Prostate gland (tissue), 2 donors: Measurements from ENCODE around the gene GAMT. TPM values are rescaled to one million over a fixed set of nuclear protein-coding genes. Genes with fewer than 3 reads are reported as not detected.

Experiments used
- DNase-seq: peaks from one replicate; pipeline ENCODE4 v3.0.0-alpha.2; 2019; ENCODE audit warnings: low spot score
- H3K27ac ChIP-seq, 2 donors: fragments of 200-600 bp; sonication (generic); 2 replicates each; pipeline ENCODE4 v1.5.1; 2017 to 2019
- H3K27me3 ChIP-seq: fragments of 200-600 bp; sonication (generic); replicated peaks from 2 replicates; pipeline ENCODE4 v1.5.1; 2019; ENCODE audit not compliant: insufficient read depth
- H3K36me3 ChIP-seq, 2 donors: fragments of 200-600 bp; sonication (generic); 1 replicate in 1 of 2; 2 replicates in 1 of 2; pipeline versions ENCODE4 v1.5.1 to v1.8.1; 2017 to 2019
- H3K4me1 ChIP-seq: fragments of 200-600 bp; sonication (generic); replicated peaks from 2 replicates; pipeline ENCODE4 v1.5.1; 2019
- H3K4me3 ChIP-seq, 2 donors: fragments of 200-600 bp; sonication (generic); 2 replicates each; pipeline ENCODE4 v1.5.1; 2017 to 2019
- H3K9me3 ChIP-seq: fragments of 200-600 bp; sonication (generic); 2 replicates; pipeline ENCODE4 v1.5.1; 2017
- POLR2A ChIP-seq: fragments of 450-650 bp; IDR thresholded peaks from one replicate; pipeline ENCODE4 v1.6.1; 2016; ENCODE audit warnings: antibody characterized with exemption, mild to moderate bottlenecking
- POLR2AphosphoS5 ChIP-seq: sonication (generic); formaldehyde crosslinking; IDR thresholded peaks from one replicate; pipeline ENCODE4 v1.6.1; 2017; ENCODE audit warnings: antibody characterized with exemption
- WGBS: methylation state at CpG from one replicate; pipeline ENCODE4 v1.1.5; 2018; 5-methylcytosine and 5-hydroxymethylcytosine counted together
- intact Hi-C: fragments of 100-400 bp; cut with DNase I; formaldehyde crosslinking; loops from one replicate; pipeline ENCODE4 v1.14.2; 2022
- total RNA-seq, 2 donors: library from RNA; depleted of rRNA; stranded (reverse); fragments of >200 nt; gene quantifications; one replicate each; pipeline ENCODE4 v1.1.0, GENCODE V29; 2016
- TF ChIP-seq, protein P1 (sequence below), 4 experiments: fragments of 200-600 bp in 2 of 4; fragments of 450-650 bp in 2 of 4; sonication (generic) in 2 of 4; IDR thresholded peaks; 1 replicate in 3 of 4; 2 replicates in 1 of 4; pipeline ENCODE4 v1.5.1; 2016 to 2019; ENCODE audit warnings: antibody characterized with exemption in 4 of 4, mild to moderate bottlenecking in 2 of 4, moderate library complexity in 2 of 4

Gene GAMT
- total RNA-seq, 2 donors from 2014 or later = 100 to 183 TPM

DNA sequence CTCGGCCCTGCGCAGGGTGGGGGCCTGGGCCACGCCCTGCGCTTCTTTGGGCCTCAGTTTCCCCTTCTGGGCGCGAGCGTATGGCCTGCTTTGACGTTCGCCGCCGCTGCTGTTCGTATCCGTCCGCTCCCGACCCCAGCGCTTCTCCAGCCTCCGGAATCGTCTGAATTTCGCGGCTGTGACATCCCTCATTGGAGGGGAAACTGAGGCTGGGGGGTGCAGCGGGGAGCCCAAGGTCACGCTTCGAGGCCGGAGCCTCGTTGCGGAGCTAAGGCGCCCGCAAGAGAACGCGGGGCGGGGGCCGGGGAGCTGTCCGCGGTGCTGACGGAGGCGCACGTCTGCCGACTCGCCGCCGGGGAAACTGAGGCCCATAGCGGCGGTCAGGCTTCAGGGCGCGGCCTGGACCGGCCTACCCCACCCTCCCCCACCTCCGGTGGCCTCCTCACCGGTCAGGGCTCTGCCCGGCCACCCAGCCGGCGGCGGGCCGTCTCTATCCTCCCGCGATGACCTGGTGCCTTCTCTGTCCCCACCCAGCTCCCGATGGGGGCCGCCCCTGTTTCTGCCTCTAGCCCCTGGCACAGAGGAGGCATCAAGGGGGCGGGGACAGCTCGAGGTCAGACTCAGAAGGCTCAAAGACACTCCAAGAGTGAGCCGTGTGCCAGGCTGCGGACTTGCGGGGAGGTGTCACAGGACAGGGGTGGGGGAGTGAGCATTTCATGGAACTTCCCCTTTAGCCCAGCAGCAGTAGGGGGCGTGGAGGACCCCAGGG lies 45.6 kb upstream of the GAMT start:
- 3% methylated on average over 58 of the region's 63 CpGs for WGBS
- H3K9me3 ChIP-seq = no peaks in the 10 kb centered on the region
- intact Hi-C loops = no loop called here
- no peak for DNase-seq
- peak overlapping the region in 1 of 2 donors; percentile 33 for H3K4me3 ChIP-seq
- TF ChIP-seq POLR2AphosphoS5 = no peak
- TF ChIP-seq, protein P1, sequence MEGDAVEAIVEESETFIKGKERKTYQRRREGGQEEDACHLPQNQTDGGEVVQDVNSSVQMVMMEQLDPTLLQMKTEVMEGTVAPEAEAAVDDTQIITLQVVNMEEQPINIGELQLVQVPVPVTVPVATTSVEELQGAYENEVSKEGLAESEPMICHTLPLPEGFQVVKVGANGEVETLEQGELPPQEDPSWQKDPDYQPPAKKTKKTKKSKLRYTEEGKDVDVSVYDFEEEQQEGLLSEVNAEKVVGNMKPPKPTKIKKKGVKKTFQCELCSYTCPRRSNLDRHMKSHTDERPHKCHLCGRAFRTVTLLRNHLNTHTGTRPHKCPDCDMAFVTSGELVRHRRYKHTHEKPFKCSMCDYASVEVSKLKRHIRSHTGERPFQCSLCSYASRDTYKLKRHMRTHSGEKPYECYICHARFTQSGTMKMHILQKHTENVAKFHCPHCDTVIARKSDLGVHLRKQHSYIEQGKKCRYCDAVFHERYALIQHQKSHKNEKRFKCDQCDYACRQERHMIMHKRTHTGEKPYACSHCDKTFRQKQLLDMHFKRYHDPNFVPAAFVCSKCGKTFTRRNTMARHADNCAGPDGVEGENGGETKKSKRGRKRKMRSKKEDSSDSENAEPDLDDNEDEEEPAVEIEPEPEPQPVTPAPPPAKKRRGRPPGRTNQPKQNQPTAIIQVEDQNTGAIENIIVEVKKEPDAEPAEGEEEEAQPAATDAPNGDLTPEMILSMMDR (IDR thresholded peaks at IDR 0.05) = no peak
- no peak for TF ChIP-seq POLR2A
- H3K27ac ChIP-seq = no peak overlapping the region
- peaks cover 5% of the 10 kb centered on the region for H3K4me1 ChIP-seq
- peaks cover 44% of the 10 kb centered on the region for H3K27me3 ChIP-seq
- H3K36me3 ChIP-seq = no peaks in the 10 kb centered on the region

GRCh38 chr19:1445932-1446712 lies 44.8 kb upstream of the GAMT start:
- Histone ChIP-seq H3K27ac (no peak overlapping the region), H3K9me3 (no peaks in the 10 kb centered on the region), H3K27me3 (peaks cover 37% of the 10 kb centered on the region), H3K4me3 (peak overlapping the region; percentile 6 to 33), H3K4me1 (peaks cover 5% of the 10 kb centered on the region), H3K36me3 (no peaks in the 10 kb centered on the region)
- 3% methylated on average over 77 of the region's 99 CpGs for WGBS
- DNase-seq = no peak
- no peak for TF ChIP-seq POLR2A
- intact Hi-C loops = no loop called here

- TF ChIP-seq, protein P1 (IDR thresholded peaks at IDR 0.05) = peak; percentile 63 to 90 (median 82)
- no peak for TF ChIP-seq POLR2A
- Histone ChIP-seq H3K27ac (no peak overlapping the region), H3K9me3 (no peaks in the 10 kb centered on the region), H3K4me3 (peak overlapping the region; percentile 6 to 33), H3K36me3 (peaks cover 4 to 8% of the 10 kb centered on the region in 2 donors), H3K4me1 (peaks cover 6% of the 10 kb centered on the region), H3K27me3 (peaks cover 31% of the 10 kb centered on the region)
- intact Hi-C loops = no loop called here
- DNase-seq = peak; percentile 37
- 2% methylated on average over 69 of the region's 70 CpGs for WGBS
Observed at GRCh38 chr19:1445185-1445931, 44.0 kb upstream of the GAMT start.

- 80% methylated on average over 25 of the region's 25 CpGs for WGBS
- Histone ChIP-seq H3K4me3 (no peak overlapping the region), H3K9me3 (no peaks in the 10 kb centered on the region), H3K27me3 (peaks cover 11% of the 10 kb centered on the region), H3K27ac (no peak overlapping the region), H3K4me1 (peaks cover 19% of the 10 kb centered on the region), H3K36me3 (peaks cover 4 to 13% of the 10 kb centered on the region in 2 donors)
- TF ChIP-seq POLR2AphosphoS5 (no peak), POLR2A (no peak)
- TF ChIP-seq, protein P1 (IDR thresholded peaks at IDR 0.05) = no peak
- intact Hi-C loops = no loop called here
- DNase-seq = no peak
Observed at GRCh38 chr19:1441677-1442438, 40.5 kb upstream of the GAMT start.
